ENCODE results near the gene PRKAR1B.

PRKAR1B gene

GRCh38 chr7:727104-727805, at the start of gene PRKAR1B:
PRKAR1B (minus strand) TSS chr7:727281; CDS start chr7:711505, 15,776 bp downstream.
- DNase-seq = peak in 2 of 58 donors; percentile 25 to 44

- DNase-seq = no peak
Measured at GRCh38 chr7:776381-776780, 49.3 kb upstream of the PRKAR1B start.

- peak in 38 of 58 donors; percentile 5 to 66 (median 28) for DNase-seq
Measured at GRCh38 chr7:774161-775109, 47.4 kb upstream of the PRKAR1B start.

- no peak for DNase-seq
Measured at GRCh38 chr7:773622-773915, 46.5 kb upstream of the PRKAR1B start.

- no peak for DNase-seq
Measured at GRCh38 chr7:772861-773621, 46.0 kb upstream of the PRKAR1B start.

- no peak for DNase-seq
Measured at GRCh38 chr7:772392-772791, 45.3 kb upstream of the PRKAR1B start.

- no peak for DNase-seq
Measured at GRCh38 chr7:772005-772294, 44.9 kb upstream of the PRKAR1B start.

GRCh38 chr7:771234-772004, 44.3 kb upstream of the PRKAR1B start:
- no peak for DNase-seq

GRCh38 chr7:770741-771166, 43.7 kb upstream of the PRKAR1B start:
- DNase-seq = no peak

GRCh38 chr7:770336-770735, 43.3 kb upstream of the PRKAR1B start:
- no peak for DNase-seq

GRCh38 chr7:768881-769504, 41.9 kb upstream of the PRKAR1B start:
- peak in 34 of 58 donors; percentile 10 to 70 (median 44) for DNase-seq

- DNase-seq = peak in 50 of 58 donors; percentile 26 to 87 (median 59)
Measured at GRCh38 chr7:767941-768731, 41.1 kb upstream of the PRKAR1B start.

GRCh38 chr7:767580-767940, 40.5 kb upstream of the PRKAR1B start:
- DNase-seq = peak in 5 of 58 donors; percentile 50 to 72 (median 57)

GRCh38 chr7:765383-765782, 38.3 kb upstream of the PRKAR1B start:
- DNase-seq = no peak

- DNase-seq = no peak
Measured at GRCh38 chr7:763762-764161, 36.7 kb upstream of the PRKAR1B start.

GRCh38 chr7:762885-763284, 35.8 kb upstream of the PRKAR1B start:
- no peak for DNase-seq

GRCh38 chr7:761631-762030, 34.5 kb upstream of the PRKAR1B start:
- no peak for DNase-seq

GRCh38 chr7:761101-761500, 34.0 kb upstream of the PRKAR1B start:
- DNase-seq = no peak

GRCh38 chr7:760006-760405, 32.9 kb upstream of the PRKAR1B start:
- DNase-seq = no peak

- no peak for DNase-seq
Measured at GRCh38 chr7:759569-759968, 32.5 kb upstream of the PRKAR1B start.
